ENCODE results near the gene ABCD3. TPM values are rescaled to one million over a fixed set of nuclear protein-coding genes. Genes with fewer than 3 reads are reported as not detected.

ABCD3 gene
- polyA plus RNA-seq, 3 donors: 7.8 to 24.9 (median 21.0) TPM

GRCh38 chr1:94475232-94475631 is 57.0 kb downstream of the ABCD3 start:
- TF ChIP-seq, protein P1, sequence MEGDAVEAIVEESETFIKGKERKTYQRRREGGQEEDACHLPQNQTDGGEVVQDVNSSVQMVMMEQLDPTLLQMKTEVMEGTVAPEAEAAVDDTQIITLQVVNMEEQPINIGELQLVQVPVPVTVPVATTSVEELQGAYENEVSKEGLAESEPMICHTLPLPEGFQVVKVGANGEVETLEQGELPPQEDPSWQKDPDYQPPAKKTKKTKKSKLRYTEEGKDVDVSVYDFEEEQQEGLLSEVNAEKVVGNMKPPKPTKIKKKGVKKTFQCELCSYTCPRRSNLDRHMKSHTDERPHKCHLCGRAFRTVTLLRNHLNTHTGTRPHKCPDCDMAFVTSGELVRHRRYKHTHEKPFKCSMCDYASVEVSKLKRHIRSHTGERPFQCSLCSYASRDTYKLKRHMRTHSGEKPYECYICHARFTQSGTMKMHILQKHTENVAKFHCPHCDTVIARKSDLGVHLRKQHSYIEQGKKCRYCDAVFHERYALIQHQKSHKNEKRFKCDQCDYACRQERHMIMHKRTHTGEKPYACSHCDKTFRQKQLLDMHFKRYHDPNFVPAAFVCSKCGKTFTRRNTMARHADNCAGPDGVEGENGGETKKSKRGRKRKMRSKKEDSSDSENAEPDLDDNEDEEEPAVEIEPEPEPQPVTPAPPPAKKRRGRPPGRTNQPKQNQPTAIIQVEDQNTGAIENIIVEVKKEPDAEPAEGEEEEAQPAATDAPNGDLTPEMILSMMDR (IDR thresholded peaks at IDR 0.05): no peak
- Mint-ChIP-seq H3K27me3 (ENCODE audit: low read depth in 3 of 3) (no peaks in the 10 kb centered on the region), H3K36me3 (peaks cover 35 to 46% of the 10 kb centered on the region in 2 donors), H3K4me1 (no peaks in the 10 kb centered on the region), H3K9me3 (no peaks in the 10 kb centered on the region), H3K27ac (no peak overlapping the region), H3K4me3 (no peak overlapping the region)
- DNase-seq: no peak
- intact Hi-C loops (cut with micrococcal nuclease): no loop called here
- Histone ChIP-seq H3K27ac (ENCODE audit: low read depth in 1 of 2, low read length in 2 of 2) (no peak overlapping the region), H3K36me3 (replicated peaks in 1 of 2; ENCODE audit: control insufficient read depth in 1 of 2, insufficient read depth in 2 of 2, low read length in 2 of 2) (peaks cover 34 to 43% of the 10 kb centered on the region in 2 donors), H2AFZ (ENCODE audit: insufficient read depth, low read depth, low read length, poor library complexity, severe bottlenecking) (no peak overlapping the region), H3K4me2 (replicated peaks; ENCODE audit: extremely low read depth, low read length, poor library complexity, severe bottlenecking) (no peak overlapping the region), H3K4me3 (replicated peaks in 1 of 3; ENCODE audit: low read depth in 2 of 3, low read length in 3 of 3) (no peak overlapping the region), H3K9me3 (replicated peaks in 1 of 2; ENCODE audit: control insufficient read depth in 1 of 2, insufficient read depth in 1 of 2, low read length in 2 of 2) (no peaks in the 10 kb centered on the region), H3K9ac (ENCODE audit: insufficient read depth, low read length, poor library complexity, severe bottlenecking) (no peak overlapping the region), H4K20me1 (ENCODE audit: insufficient read depth, low read length) (no peaks in the 10 kb centered on the region), H3K79me2 (ENCODE audit: insufficient read depth, low read length) (no peaks in the 10 kb centered on the region), H3K4me1 (ENCODE audit: control insufficient read depth in 1 of 2, insufficient read depth in 2 of 2, low read length in 2 of 2) (no peaks in the 10 kb centered on the region), H3K27me3 (ENCODE audit: control insufficient read depth in 2 of 2, insufficient read depth in 2 of 2, low read length in 2 of 2) (no peaks in the 10 kb centered on the region)

DNA sequence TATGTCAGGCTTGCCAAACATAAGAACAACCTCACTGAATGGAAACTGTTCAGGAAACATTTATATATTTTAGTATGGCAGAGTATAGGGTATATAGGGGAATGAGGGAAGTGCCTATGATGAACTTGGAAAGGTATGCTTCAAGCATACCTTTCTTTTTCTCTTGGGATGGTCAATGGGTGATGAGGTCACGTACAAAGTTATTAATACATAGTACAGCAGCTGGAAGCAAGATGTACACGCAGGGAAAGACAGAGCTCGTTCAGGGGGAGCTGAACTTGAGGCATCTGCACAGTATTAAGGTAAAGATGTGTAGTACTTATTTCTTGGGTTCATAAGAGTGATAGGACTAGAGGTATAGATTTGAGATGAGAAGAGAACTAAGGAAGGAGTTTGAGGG is 61.5 kb downstream of the ABCD3 start:
- no peaks in the 10 kb centered on the region for H3K79me2 ChIP-seq (ENCODE audit: insufficient read depth, low read length)
- no peak overlapping the region for H3K27ac ChIP-seq (ENCODE audit: low read depth in 1 of 2, low read length in 2 of 2)
- H3K4me1 ChIP-seq (ENCODE audit: control insufficient read depth in 1 of 2, insufficient read depth in 2 of 2, low read length in 2 of 2): no peaks in the 10 kb centered on the region
- Mint-ChIP-seq H3K4me1 (no peaks in the 10 kb centered on the region), H3K36me3 (peaks cover 47 to 54% of the 10 kb centered on the region in 2 donors), H3K4me3 (no peak overlapping the region), H3K9me3 (no peaks in the 10 kb centered on the region), H3K27me3 (ENCODE audit: low read depth in 3 of 3) (no peaks in the 10 kb centered on the region), H3K27ac (peak overlapping the region in 1 of 7 donors; percentile 15)
- no peak overlapping the region for H3K9ac ChIP-seq (ENCODE audit: insufficient read depth, low read length, poor library complexity, severe bottlenecking)
- H3K4me2 ChIP-seq (replicated peaks; ENCODE audit: extremely low read depth, low read length, poor library complexity, severe bottlenecking): no peak overlapping the region
- no peaks in the 10 kb centered on the region for H4K20me1 ChIP-seq (ENCODE audit: insufficient read depth, low read length)
- no peak for DNase-seq
- TF ChIP-seq, protein P1 (IDR thresholded peaks at IDR 0.05): no peak
- no peak overlapping the region for H3K4me3 ChIP-seq (replicated peaks in 1 of 3; ENCODE audit: low read depth in 2 of 3, low read length in 3 of 3)
- intact Hi-C loops (cut with micrococcal nuclease): loop anchor here (2.0 kb wide), 2 partner anchors 323 to 327 kb away; no protein-coding TSS in a partner anchor
- H2AFZ ChIP-seq (ENCODE audit: insufficient read depth, low read depth, low read length, poor library complexity, severe bottlenecking): no peak overlapping the region
- peaks cover 45 to 68% of the 10 kb centered on the region in 2 donors for H3K36me3 ChIP-seq (replicated peaks in 1 of 2; ENCODE audit: control insufficient read depth in 1 of 2, insufficient read depth in 2 of 2, low read length in 2 of 2)
- 100% methylated on average over 1 of the region's 3 CpGs for WGBS (ENCODE audit: insufficient coverage)
- no peaks in the 10 kb centered on the region for H3K27me3 ChIP-seq (ENCODE audit: control insufficient read depth in 2 of 2, insufficient read depth in 2 of 2, low read length in 2 of 2)
- no peaks in the 10 kb centered on the region for H3K9me3 ChIP-seq (replicated peaks in 1 of 2; ENCODE audit: control insufficient read depth in 1 of 2, insufficient read depth in 1 of 2, low read length in 2 of 2)
